ENCODE results near the gene AP2A2. TPM values are rescaled to one million over a fixed set of nuclear protein-coding genes. Genes with fewer than 3 reads are reported as not detected.

AP2A2 gene
- polyA plus RNA-seq, 1 experiment: 76.5 TPM

DNA sequence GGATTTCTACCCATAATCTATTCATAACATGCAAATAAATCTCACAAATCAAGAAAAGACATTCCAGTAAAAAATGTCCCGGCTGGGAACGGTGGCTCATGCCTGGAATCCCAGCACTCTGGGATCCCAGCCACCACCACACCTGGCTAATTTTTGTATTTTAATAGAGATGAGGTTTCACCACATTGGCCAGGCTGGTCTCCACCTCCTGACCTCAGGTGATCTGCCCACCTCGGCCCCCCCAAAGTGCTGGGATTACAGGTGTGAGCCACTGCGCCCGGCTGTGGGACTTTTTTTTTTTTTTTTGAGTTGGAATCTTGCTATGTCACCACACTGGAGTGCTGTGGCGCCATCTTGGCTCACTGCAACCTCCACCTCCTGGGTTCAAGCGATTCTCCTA lies 19.7 kb upstream of the AP2A2 start:
- ChIA-PET CTCF (no interaction called here), POLR2A (interaction anchor here (0.6 kb wide), 1 partner anchor 73 kb away, joined by 5 read pairs; the partner anchor contains the start of gene CD151)
- Histone ChIP-seq H3K4me3 (ENCODE audit: low read depth, low read length) (no peak overlapping the region), H3K36me3 (ENCODE audit: control insufficient read depth, insufficient read depth, low read length) (peaks cover 33% of the 10 kb centered on the region), H3K27me3 (ENCODE audit: control insufficient read depth, insufficient read depth, low read length) (no peaks in the 10 kb centered on the region)
- TF ChIP-seq CTCF (IDR thresholded peaks at IDR 0.05; ENCODE audit: insufficient read depth, low read depth, low read length): no peak
- DNase-seq (ENCODE audit: low read depth): no peak

- ChIA-PET POLR2A (no interaction called here), CTCF (no interaction called here)
- Histone ChIP-seq H3K27me3 (ENCODE audit: control insufficient read depth, insufficient read depth, low read length) (no peaks in the 10 kb centered on the region), H3K36me3 (ENCODE audit: control insufficient read depth, insufficient read depth, low read length) (peaks cover 19% of the 10 kb centered on the region), H3K4me3 (ENCODE audit: low read depth, low read length) (no peak overlapping the region)
- no peak for DNase-seq (ENCODE audit: low read depth)
- TF ChIP-seq CTCF (IDR thresholded peaks at IDR 0.05; ENCODE audit: insufficient read depth, low read depth, low read length): no peak
Observed at GRCh38 chr11:907668-908067, 18.0 kb upstream of the AP2A2 start.

DNA sequence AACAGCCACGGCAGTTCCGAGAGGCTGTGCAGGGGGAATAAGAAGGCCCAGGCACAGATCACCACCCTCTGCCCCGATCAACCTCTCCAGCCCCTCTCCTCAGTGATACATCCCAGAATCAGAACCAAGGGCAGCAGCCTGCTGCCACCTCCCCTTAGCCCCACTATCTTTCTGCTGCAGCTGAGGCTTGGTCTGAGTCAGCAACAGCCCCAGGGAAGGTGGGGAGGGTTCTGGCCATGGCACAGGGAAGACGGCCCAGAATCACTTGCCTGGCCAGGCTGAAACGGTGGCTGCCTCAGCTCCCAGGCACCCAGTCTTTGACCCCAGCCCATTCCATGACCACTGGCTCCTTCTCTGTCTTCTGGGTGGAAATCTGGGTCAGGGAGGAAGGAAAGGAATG lies 17.4 kb upstream of the AP2A2 start:
- ChIA-PET CTCF (no interaction called here), POLR2A (no interaction called here)

GRCh38 chr11:909406-909805 lies 16.3 kb upstream of the AP2A2 start:
- no peaks in the 10 kb centered on the region for H3K27me3 ChIP-seq (ENCODE audit: control insufficient read depth, insufficient read depth, low read length)
- no peak for DNase-seq (ENCODE audit: low read depth)
- H3K4me3 ChIP-seq (ENCODE audit: low read depth, low read length): no peak overlapping the region; the same call in 1 of the 2 replicates
- TF ChIP-seq CTCF (IDR thresholded peaks at IDR 0.05; ENCODE audit: insufficient read depth, low read depth, low read length): no peak
- ChIA-PET POLR2A (no interaction called here), CTCF (no interaction called here)
- peaks cover 6% of the 10 kb centered on the region for H3K36me3 ChIP-seq (ENCODE audit: control insufficient read depth, insufficient read depth, low read length)

More for the DNA sequence above, 17.4 kb upstream of the AP2A2 start:
- H3K27me3 ChIP-seq (ENCODE audit: control insufficient read depth, insufficient read depth, low read length): no peaks in the 10 kb centered on the region
- no peak for DNase-seq (ENCODE audit: low read depth)
- TF ChIP-seq CTCF (IDR thresholded peaks at IDR 0.05; ENCODE audit: insufficient read depth, low read depth, low read length): no peak
- peaks cover 13% of the 10 kb centered on the region for H3K36me3 ChIP-seq (ENCODE audit: control insufficient read depth, insufficient read depth, low read length)
- H3K4me3 ChIP-seq (ENCODE audit: low read depth, low read length): no peak overlapping the region

DNA sequence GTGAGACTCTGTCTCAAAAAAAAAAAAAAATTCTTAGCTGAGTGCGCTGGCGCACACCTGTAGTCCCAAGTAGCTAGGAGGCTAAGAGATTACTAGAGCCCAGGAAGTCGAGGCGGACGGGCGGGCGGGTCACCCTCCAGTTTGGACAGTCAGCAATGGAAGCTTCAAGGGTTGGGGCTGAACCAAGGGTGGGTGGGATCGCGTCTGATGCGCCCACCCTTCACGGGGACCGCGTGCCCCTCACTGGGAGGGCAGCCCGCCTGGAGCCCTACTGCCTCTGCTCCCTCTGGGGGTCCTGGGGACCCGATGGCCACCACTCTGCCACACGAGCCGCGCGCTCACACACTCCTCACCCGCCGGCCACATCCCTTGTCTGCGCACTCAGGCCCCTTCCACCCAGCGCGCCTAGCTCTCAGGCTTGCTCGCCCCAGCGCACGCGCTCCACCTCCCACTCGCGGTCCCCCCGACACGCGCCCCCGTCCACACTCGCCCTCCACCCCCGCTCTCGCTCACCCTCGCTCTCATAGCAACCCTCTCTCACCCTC lies 15.6 kb upstream of the AP2A2 start:
- no peak for TF ChIP-seq CTCF (IDR thresholded peaks at IDR 0.05; ENCODE audit: insufficient read depth, low read depth, low read length)
- POLR2A ChIA-PET: no interaction called here
- Histone ChIP-seq H3K4me3 (ENCODE audit: low read depth, low read length) (peak overlapping the region; percentile 96), H3K27me3 (ENCODE audit: control insufficient read depth, insufficient read depth, low read length) (no peaks in the 10 kb centered on the region), H3K36me3 (ENCODE audit: control insufficient read depth, insufficient read depth, low read length) (peaks cover 4% of the 10 kb centered on the region)
- CTCF ChIA-PET: interaction anchor here (0.6 to 1.8 kb wide), 2 partner anchors 9 to 15 kb away, joined by 3 to 7 read pairs; partner anchors contain the start of gene AP2A2
- DNase-seq (ENCODE audit: low read depth): no peak

Measured in BJ (cell line).